Right ventricle myocardium superior (tissue), 1 donor: ENCODE data around the gene MACROD1. TPM values are rescaled to one million over a fixed set of nuclear protein-coding genes. Genes with fewer than 3 reads are reported as not detected.
A peak's percentile ranks its signal among the peaks of the same experiment; 100 is the strongest.

Source experiments
- ATAC-seq: fragments of 200-7000 bp; cut with Tn5 transposase; one replicate; pipeline ENCODE4 v1.9.1; 2020; ENCODE audit warnings: mild to moderate bottlenecking; ENCODE audit not compliant: poor library complexity
- DNase-seq: peaks from one replicate; pipeline ENCODE4 v3.0.0-alpha.2; 2020
- intact Hi-C: fragments of 100-400 bp; cut with DNase I; formaldehyde crosslinking; loops from one replicate; pipeline ENCODE4 v1.11.2; 2022
- total RNA-seq: library from RNA; stranded (reverse); fragmentation: NEBNext Ultra II Directional; extraction: Animal tissue kit (Norgen Biotek cat#: 25700); gene quantifications from one replicate; pipeline ENCODE4 v1.2.1, GENCODE V29; 2021
- donor health status: DM: no; HTN: yes; CAD: no; lungs with severe emphysema.

The MACROD1 gene
- total RNA-seq, 1 donor from 2014 or later, result 124 TPM

DNA sequence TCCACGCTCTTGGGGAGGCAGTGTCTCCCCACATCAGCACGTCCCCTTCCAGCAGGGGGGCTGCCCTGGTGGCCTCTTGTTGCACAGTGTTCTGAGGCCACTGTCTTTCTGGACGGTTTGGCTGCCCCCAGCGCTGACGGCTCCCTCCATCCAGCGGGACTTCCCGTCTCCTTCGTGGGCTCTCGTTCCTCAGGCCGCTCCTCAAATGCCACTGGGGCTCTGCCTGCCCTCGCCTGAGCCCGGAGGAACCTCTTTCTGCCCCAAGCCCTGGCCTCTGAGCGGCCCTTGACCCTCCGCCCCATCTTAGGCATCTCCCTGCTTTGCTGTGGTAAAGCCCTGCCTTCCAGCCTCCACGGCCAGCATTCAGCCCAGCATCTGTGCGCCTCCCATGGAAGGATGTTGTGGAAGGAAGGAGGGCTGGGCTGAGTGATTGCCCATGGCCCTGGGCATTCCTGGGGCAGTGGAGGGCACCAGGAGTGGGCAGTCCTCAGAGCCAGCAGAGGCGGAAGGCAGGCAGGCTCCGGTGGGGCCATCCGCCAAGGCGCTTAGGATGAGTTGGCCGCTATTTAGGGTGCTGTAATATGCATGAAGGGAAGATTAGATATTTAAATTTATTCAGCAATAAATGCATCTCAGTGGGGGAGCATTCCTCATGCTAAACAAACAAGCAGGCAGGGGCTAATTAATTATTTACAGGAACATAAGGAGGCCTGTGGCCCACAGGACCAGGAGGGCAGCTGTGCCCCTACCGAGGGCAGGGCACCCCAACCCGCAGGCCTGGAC, 161.9 kb downstream of the MACROD1 start:
- DNase-seq (no peak), ATAC-seq (no peak)
- intact Hi-C loops, result no loop called here

GRCh38 chr11:64001484-64002420, 164.2 kb downstream of the MACROD1 start:
- intact Hi-C loops, result loop anchor here (2.0 kb wide), 1 partner anchor 147 kb away; no protein-coding TSS in a partner anchor
- peak; percentile 59 for DNase-seq
- no peak for ATAC-seq

DNA sequence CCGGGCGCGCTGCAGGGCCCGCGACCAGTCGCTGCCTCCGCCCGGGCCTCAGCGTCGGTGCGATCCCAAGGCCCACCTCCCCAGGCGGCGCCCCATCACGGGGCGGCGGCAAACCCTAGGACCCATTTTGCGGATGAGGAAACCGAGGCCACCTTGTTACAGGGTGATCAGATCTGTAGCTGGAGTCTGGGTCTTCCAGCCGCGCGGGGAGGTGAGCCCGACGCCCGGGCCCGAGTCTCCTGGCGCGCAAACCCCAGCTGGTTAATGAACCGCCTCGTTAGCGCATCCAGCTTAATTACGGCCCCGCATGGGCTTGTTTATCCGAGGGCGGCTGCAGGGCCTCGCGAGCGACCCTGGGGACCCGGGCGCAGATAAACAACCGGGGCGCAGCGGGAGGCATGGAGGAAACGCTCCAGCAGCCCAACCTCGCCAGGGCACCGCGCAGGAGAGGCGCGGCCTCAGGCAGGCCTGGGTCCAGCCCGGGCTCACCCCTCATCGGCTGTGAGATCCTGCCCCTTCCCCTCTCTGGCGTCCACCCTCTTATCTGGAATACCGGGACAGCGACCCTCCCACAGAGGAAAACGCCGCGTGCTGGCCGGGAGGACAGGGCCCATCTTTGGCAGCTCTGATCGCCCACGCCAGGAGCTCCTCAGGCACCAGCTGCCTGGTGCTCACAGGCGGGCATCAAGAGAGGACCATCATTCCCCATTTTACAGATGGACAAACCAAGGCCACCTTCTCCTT, 165.0 kb downstream of the MACROD1 start:
- DNase-seq (no peak), ATAC-seq (no peak)
- intact Hi-C loops, result loop anchor here (2.0 kb wide), 1 partner anchor 148 kb away; no protein-coding TSS in a partner anchor

- intact Hi-C loops, result loop anchor here (2.0 kb wide), 1 partner anchor 149 kb away; no protein-coding TSS in a partner anchor
- DNase-seq, result peak; percentile 82
- ATAC-seq, result peak; percentile 94
These were observed 165.7 kb downstream of the MACROD1 start for GRCh38 chr11:64000026-64000739.

DNA sequence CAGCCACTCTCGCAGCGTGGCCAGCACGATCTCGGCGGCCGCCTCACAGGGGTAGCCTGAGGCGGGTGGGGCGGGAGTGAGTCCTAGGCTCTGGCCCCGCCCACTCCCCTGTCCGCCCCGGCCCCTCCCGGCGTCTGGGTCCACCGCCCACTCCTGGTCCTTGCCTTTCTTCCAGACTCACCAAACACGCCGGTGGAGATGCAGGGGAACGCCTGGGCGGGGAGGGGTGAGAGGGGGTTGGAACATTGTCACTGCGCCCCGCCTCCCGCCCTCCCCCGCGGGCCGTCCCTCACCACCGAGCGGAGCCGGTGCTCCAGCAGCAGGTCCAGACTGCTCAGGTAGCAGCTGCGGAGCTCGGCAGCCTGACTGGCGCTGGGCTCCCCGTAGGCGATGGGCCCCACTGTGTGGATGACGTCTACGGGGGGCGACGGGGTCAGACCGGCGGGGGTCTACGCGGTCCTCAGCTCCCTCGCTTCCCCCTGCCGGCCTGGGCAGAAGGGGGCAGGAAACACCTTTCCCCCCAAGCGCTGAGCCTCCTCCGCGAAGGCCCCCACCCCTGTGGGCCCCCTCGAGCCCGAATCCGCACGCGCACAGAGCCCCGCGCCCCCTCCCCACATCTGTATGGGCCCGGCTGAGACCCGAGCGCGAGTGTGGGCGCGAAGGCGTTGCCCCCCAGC, 166.4 kb downstream of the MACROD1 start:
- intact Hi-C loops, result loop anchor here (2.0 kb wide), 1 partner anchor 149 kb away; no protein-coding TSS in a partner anchor
- DNase-seq, result peak; percentile 70
- peak; percentile 30 for ATAC-seq

DNA sequence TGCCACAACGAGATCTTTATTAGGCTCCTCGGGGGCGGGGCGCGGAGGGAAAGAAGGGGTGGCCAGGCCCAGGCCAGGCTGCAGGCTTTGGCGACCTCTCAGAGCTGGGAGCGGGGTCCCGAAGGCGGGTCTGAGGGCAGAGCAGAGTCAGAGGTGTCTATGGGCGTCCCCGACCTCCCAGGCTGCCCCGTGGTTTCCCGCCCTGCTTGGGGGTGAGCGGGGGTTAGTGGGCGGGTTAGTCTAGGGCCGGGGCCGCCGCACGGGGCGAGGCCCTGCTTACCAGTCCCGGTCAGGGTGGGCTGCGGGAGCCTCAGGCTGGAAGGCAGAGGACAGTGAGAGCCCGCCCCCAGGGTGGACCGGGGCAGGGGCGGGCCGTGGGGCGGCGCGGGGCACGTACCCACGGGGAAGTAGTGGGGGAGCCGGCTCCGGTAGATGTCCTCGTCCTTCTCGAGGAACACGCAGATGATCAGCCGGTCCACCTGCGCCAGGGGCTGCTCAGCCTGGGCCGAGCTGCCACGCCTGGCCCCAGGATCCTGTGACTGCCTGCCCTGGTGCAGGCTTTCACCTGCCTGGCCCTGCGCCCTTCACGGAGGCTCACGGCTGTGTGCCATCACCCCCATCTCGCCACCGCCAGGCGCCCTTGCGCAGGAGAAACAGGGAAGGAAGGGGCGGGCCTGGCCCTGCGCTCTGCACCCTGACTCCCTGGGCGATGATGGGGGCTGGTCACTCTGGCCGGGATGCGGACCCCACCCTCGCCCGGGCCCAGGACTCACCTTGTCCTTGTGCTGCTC, 167.2 kb downstream of the MACROD1 start:
- peak; percentile 55 for DNase-seq
- intact Hi-C loops, result no loop called here
- ATAC-seq, result no peak

- ATAC-seq, result no peak
- no peak for DNase-seq
- intact Hi-C loops, result no loop called here
These were observed 168.0 kb downstream of the MACROD1 start for GRCh38 chr11:63997801-63998337.

DNA sequence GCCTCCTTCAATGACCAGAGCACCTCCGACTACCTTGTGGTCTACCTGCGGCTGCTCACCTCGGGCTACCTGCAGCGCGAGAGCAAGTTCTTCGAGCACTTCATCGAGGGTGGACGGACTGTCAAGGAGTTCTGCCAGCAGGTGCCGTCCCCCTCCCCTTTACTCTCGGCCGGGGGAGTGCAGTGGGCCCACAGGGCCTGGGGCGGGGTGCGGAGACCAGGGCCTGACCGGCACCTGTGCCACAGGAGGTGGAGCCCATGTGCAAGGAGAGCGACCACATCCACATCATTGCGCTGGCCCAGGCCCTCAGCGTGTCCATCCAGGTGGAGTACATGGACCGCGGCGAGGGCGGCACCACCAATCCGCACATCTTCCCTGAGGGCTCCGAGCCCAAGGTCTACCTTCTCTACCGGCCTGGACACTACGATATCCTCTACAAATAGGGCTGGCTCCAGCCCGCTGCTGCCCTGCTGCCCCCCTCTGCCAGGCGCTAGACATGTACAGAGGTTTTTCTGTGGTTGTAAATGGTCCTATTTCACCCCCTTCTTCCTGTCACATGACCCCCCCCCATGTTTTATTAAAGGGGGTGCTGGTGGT, 168.7 kb downstream of the MACROD1 start:
- no peak for DNase-seq

DNA sequence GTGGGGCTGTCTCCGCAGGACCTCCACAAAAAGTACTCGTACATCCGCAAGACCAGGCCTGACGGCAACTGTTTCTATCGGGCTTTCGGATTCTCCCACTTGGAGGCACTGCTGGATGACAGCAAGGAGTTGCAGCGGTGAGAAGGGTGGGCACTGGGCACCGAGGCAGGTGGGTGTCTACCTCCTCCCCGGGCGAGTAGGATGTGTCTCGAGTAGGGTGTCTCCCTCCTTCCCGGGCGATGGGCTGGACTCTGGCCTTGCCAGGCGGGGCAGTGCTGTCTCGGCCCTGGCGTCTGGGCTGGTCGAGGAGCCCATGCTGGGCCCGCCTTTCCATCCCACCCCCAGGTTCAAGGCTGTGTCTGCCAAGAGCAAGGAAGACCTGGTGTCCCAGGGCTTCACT, 169.4 kb downstream of the MACROD1 start:
- DNase-seq (no peak), ATAC-seq (no peak)
- intact Hi-C loops, result no loop called here

More for the DNA sequence above, 168.7 kb downstream of the MACROD1 start:
- no peak for ATAC-seq
- intact Hi-C loops, result no loop called here

DNA sequence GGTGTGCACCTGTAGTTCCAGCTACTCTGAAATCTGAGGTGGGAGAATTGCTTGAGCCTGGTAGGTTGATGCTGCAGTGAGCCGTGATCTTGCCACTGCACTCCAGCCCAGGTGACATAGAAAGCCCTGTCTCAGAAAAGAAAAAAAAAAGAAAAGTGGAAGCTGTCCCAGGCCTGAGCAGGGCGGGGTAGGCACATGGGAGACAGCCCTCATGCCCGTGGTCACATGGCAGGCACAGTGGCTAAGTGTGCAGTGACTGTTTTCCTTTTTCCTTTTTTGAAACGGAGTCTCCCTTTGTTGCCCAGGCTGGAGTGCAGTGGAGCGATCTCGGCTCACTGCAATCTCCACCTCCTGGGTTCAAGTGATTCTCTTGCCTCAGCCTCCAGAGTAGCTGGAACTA, 171.9 kb downstream of the MACROD1 start:
- DNase-seq, result no peak
- intact Hi-C loops, result no loop called here
- peak; percentile 56 for ATAC-seq

DNA sequence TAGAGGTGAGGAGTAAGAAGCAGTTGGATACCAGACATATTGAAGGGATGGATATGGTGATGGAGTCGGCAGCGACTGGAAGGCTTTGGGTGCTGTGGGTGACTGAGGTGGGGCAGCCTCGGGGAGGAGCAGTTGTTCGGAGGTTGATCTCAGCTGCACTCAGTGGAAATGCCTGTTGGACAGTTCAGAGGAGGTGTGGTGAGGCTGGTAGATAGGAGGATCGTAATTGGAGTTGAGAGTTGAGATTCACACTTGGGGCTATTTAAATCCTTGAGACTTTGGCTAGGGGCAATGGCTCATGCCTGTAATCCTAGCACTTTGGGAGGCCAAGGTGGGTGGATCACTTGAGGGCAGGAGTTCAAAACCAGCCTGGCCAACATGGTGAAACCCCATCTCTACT, 172.8 kb downstream of the MACROD1 start:
- intact Hi-C loops, result no loop called here
- ATAC-seq, result no peak

GRCh38 chr11:63991558-63991957, 174.4 kb downstream of the MACROD1 start:
- DNase-seq (no peak), ATAC-seq (no peak)
- intact Hi-C loops, result no loop called here

More for the DNA sequence above, 172.8 kb downstream of the MACROD1 start:
- no peak for DNase-seq

DNA sequence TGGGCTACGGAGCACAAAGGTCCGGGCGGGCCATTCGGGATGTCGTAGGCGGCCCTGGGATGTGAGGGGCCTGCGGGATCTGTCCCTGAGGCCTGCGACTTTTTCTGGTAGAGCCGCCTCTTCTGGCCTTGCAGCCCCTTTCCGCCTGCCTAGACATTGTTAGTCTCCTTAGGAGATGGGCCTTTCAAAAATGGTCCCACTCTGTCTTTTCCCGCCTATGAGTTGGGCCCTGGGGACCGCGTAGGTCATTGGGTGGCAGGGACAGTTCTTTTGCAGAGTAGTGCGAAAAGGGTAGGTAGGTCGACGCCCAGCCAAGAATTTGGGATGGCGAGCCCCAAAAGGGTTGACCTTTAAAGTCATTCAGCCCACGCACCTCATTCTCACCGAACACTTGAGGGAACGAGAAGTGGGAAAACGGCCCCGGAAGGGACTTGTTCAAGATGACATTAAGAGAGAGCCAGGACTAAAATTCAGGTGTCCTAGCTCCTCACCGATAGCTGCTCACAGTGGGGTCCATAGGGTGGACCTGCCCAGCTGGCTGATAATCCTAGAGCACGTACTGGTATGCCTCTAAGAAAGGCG, 178.9 kb downstream of the MACROD1 start:
- intact Hi-C loops, result no loop called here
- DNase-seq (no peak), ATAC-seq (no peak)

DNA sequence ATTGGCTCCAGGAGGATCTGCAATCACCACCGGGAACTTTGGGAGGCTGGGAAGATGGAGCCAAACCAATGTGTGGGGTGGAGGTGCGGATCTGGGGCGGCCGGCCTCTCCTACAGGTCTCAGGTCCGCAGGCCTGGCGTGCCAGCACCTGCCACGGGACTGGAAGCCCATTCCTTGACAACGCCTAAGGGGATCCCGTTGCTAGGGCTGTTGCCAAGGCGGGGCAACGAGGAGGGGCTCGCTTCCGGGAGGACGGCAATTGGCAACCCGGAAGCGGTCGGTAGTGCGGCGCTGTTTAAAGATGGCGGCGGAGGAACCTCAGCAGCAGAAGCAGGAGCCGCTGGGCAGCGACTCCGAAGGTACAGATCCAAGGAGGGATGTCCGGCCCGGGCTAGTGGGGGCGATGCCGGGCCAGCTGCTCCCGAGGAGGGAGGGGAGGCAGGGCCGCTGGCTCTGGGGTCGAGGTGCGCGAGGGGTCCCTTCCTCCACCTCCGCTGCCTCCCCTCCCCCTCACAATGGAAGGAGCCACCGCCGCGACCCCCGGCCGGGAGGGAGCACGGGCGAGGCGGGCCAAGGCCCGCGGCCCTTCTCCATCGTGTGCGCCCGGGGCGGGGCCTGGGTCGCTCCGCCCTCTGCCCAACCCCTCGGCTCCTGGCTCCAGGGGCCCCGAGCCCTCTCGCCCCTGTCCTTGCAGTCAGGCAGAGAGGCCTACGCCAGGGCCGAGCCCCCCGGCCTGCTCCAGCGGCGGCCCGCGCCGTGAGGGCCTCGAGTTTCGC, 179.6 kb downstream of the MACROD1 start, which contains the start of gene OTUB1:
Gene OTUB1 (plus strand): TSS at position 283 of the 776 bp plus-strand sequence. CDS start 19 bp downstream, at position 302.
- ATAC-seq, result peak; percentile 97

DNA sequence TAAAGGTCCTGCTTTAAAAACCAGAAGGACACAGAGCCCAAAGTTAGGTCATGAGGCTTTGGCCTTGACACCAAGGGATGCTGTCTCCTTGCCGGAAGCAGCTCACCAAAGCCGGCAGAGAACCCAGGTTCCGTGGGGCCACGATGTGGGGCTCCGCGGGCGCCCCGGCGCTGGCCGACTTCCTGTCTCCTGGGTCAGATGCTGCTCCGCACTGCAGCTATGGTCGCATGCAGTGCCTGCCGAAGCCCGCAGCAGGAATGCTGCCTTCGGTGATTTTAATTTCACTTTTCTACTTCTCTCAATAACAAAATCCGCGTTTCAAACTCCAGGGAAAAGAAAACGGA, 180.1 kb downstream of the MACROD1 start:
- ATAC-seq, result peak; percentile 40
- intact Hi-C loops, result no loop called here
- DNase-seq, result peak; percentile 75

More for the DNA sequence above, 179.6 kb downstream of the MACROD1 start, which contains the start of gene OTUB1:
- intact Hi-C loops, result no loop called here
- DNase-seq, result peak; percentile 95
